GM19468 (cell line): ENCODE measurements around the gene PPP2R2B.

Experiments used
- ATAC-seq: cut with Tn5 transposase; IDR thresholded peaks from one replicate; pipeline ENCODE4 v1.9.1; 2021; ENCODE audit warnings: mild to moderate bottlenecking, moderate library complexity, moderate number of reproducible peaks; ENCODE audit not compliant: unreplicated experiment; ENCODE audit errors: extremely low read depth

PPP2R2B gene

DNA sequence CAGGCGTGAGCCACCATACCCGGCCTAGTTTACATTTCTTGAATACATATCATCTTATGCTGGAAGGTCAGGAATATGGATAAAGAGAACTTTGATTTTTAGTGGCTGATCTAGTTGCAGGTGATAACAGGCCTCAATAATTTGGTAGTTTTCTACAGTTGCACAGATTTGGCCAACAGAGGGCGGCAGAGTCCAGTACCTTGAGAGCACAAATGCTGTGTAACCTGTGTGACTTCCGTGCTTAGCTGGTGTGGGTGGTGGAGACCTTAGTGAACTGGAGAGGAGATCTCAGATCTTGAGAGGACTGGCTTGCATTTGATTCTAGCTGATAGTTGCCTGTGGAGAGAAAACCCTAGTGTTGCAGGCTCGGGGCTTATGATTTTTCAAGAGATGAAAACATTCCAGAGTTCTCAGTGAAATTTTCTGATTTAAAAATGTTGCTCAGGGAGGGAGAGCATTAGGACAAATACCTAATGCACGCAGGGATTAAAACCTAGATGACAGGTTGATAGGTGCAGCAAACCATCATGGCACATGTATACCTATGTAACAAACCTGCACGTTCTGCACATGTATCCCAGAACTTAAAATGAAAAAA lies 345.2 kb downstream of the PPP2R2B start:
- ATAC-seq, result peak; percentile 75
